Loucy (cell line): Measurements from ENCODE around the gene PTPRN2.

ENCODE experiments used
- CTCF ChIP-seq: fragments of 200-600 bp; sonication (generic); conservative IDR thresholded peaks from 2 replicates; pipeline ENCODE4 v1.5.1; 2014; ENCODE audit warnings: mild to moderate bottlenecking, antibody characterized with exemption, low read length
- EZH2phosphoT487 ChIP-seq: fragments of 200-600 bp; IDR thresholded peaks from 2 replicates; pipeline ENCODE4 v1.6.1; 2018; ENCODE audit warnings: antibody characterized with exemption, mild to moderate bottlenecking, moderate library complexity, borderline replicate concordance

- TF ChIP-seq CTCF: no peak
- no peak for TF ChIP-seq EZH2phosphoT487
Observed at GRCh38 chr7:157703534-157704195, 884.0 kb downstream of the PTPRN2 start.
